Esophagus (tissue), 2 donors: Measurements from ENCODE around the gene ARAF. TPM values are rescaled to one million over a fixed set of nuclear protein-coding genes. Genes with fewer than 3 reads are reported as not detected.
A peak's percentile ranks its signal among the peaks of the same experiment; 100 is the strongest.

ENCODE experiments used
- H3K27ac ChIP-seq, 2 donors: one replicate each; pipeline ENCODE4 v1.5.1; 2013; ENCODE audit warnings: low read depth in 2 of 2, mild to moderate bottlenecking in 2 of 2, inconsistent platforms in 1 of 2, low read length in 1 of 2, moderate library complexity in 1 of 2
- H3K27me3 ChIP-seq, 2 donors: one replicate each; pipeline ENCODE4 v1.6.1; 2013; ENCODE audit warnings: low read length in 2 of 2, control low read depth in 1 of 2, mild to moderate bottlenecking in 1 of 2; ENCODE audit not compliant: insufficient read depth in 2 of 2, control insufficient read depth in 1 of 2
- H3K36me3 ChIP-seq, 2 donors: one replicate each; pipeline ENCODE4 v1.6.1; 2013; ENCODE audit warnings: low read length in 1 of 2; ENCODE audit not compliant: control insufficient read depth in 2 of 2, insufficient read depth in 2 of 2
- H3K4me1 ChIP-seq, 2 donors: one replicate each; pipeline ENCODE4 v1.6.1; 2013; ENCODE audit warnings: low read length in 1 of 2; ENCODE audit not compliant: control insufficient read depth in 2 of 2, insufficient read depth in 2 of 2
- H3K4me3 ChIP-seq, 2 donors: one replicate each; pipeline ENCODE4 v1.5.1; 2013; ENCODE audit warnings: low read length in 2 of 2, mild to moderate bottlenecking in 2 of 2, low read depth in 1 of 2, moderate library complexity in 1 of 2
- H3K9me3 ChIP-seq, 2 donors: one replicate each; pipeline ENCODE4 v1.6.1; 2013; ENCODE audit warnings: mild to moderate bottlenecking in 2 of 2, low read depth in 1 of 2, low read length in 1 of 2, moderate library complexity in 1 of 2; ENCODE audit not compliant: control insufficient read depth in 2 of 2, insufficient read depth in 1 of 2
- WGBS, 2 donors: extraction: QIAGEN DNeasy Blood & Tissue Kit; methylation state at CpG; one replicate each; pipeline ENCODE4 v1.1.7; 2013; 5-methylcytosine and 5-hydroxymethylcytosine counted together
- polyA plus RNA-seq, 2 donors: library from polyadenylated mRNA; stranded (reverse); fragments of 200-250 nt; gene quantifications; one replicate each; pipeline ENCODE4 v1.2.3, GENCODE V29; 2013
- donor health status: healthy with polysubstance abuse.
- donor health status: Bipolar disorder and iron deficiency.

ARAF gene
- polyA plus RNA-seq, 2 donors = 20.9 to 24.3 TPM

GRCh38 chrX:47530049-47530448, 31.0 kb upstream of the ARAF start:
- H3K27me3 ChIP-seq = no peaks in the 10 kb centered on the region
- WGBS, 2 donors = 88 to 92% methylated on average over 6 of the region's 6 CpGs
- H3K4me3 ChIP-seq = no peak overlapping the region
- H3K36me3 ChIP-seq = no peaks in the 10 kb centered on the region
- H3K4me1 ChIP-seq = no peaks in the 10 kb centered on the region
- H3K27ac ChIP-seq = no peak overlapping the region
- H3K9me3 ChIP-seq = no peaks in the 10 kb centered on the region

- Histone ChIP-seq H3K9me3 (no peaks in the 10 kb centered on the region), H3K27me3 (no peaks in the 10 kb centered on the region), H3K4me3 (no peak overlapping the region), H3K36me3 (no peaks in the 10 kb centered on the region), H3K27ac (no peak overlapping the region), H3K4me1 (no peaks in the 10 kb centered on the region)
Measured at GRCh38 chrX:47539860-47540259, 21.1 kb upstream of the ARAF start.

- H3K4me1 ChIP-seq = no peaks in the 10 kb centered on the region
- H3K9me3 ChIP-seq = no peaks in the 10 kb centered on the region
- H3K36me3 ChIP-seq = no peaks in the 10 kb centered on the region
- H3K27ac ChIP-seq = peak overlapping the region; percentile 8 to 40
- 24 to 34% methylated on average over 15 of the region's 15 CpGs for WGBS, 2 donors
- no peak overlapping the region for H3K4me3 ChIP-seq
- no peaks in the 10 kb centered on the region for H3K27me3 ChIP-seq
Measured at GRCh38 chrX:47540754-47541538, 20.1 kb upstream of the ARAF start.

GRCh38 chrX:47543496-47543895, 17.5 kb upstream of the ARAF start:
- WGBS, 2 donors = 92 to 96% methylated on average over 5 of the region's 5 CpGs
- no peaks in the 10 kb centered on the region for H3K4me1 ChIP-seq

GRCh38 chrX:47556045-47556623, 4.9 kb upstream of the ARAF start:
- H3K4me1 ChIP-seq = no peaks in the 10 kb centered on the region
- peak overlapping the region; percentile 45 to 55 for H3K4me3 ChIP-seq
- WGBS, 2 donors = 1 to 24% methylated on average over 19 to 20 of the region's 20 CpGs
- H3K9me3 ChIP-seq = no peaks in the 10 kb centered on the region
- H3K36me3 ChIP-seq = no peaks in the 10 kb centered on the region
- no peaks in the 10 kb centered on the region for H3K27me3 ChIP-seq
- H3K27ac ChIP-seq = peak overlapping the region; percentile 81 to 89

More at GRCh38 chrX:47543496-47543895, 17.5 kb upstream of the ARAF start:
- Histone ChIP-seq H3K27ac (no peak overlapping the region), H3K9me3 (no peaks in the 10 kb centered on the region), H3K36me3 (no peaks in the 10 kb centered on the region), H3K4me3 (no peak overlapping the region), H3K27me3 (no peaks in the 10 kb centered on the region)

GRCh38 chrX:47558436-47558835, 2.6 kb upstream of the ARAF start:
- Histone ChIP-seq H3K9me3 (peaks cover 0 to 2% of the 10 kb centered on the region in 2 donors), H3K4me1 (no peaks in the 10 kb centered on the region), H3K27me3 (no peaks in the 10 kb centered on the region), H3K27ac (no peak overlapping the region), H3K36me3 (peaks cover 4 to 5% of the 10 kb centered on the region in 2 donors), H3K4me3 (no peak overlapping the region)
- WGBS, 2 donors = 75 to 97% methylated on average over 3 of the region's 3 CpGs

- H3K36me3 ChIP-seq = peaks cover 4 to 5% of the 10 kb centered on the region in 2 donors
- H3K27ac ChIP-seq = peak overlapping the region; percentile 78 to 82
- no peaks in the 10 kb centered on the region for H3K4me1 ChIP-seq
- no peaks in the 10 kb centered on the region for H3K27me3 ChIP-seq
- WGBS, 2 donors = 10 to 27% methylated on average over 15 of the region's 15 CpGs
- peaks cover 0 to 2% of the 10 kb centered on the region in 2 donors for H3K9me3 ChIP-seq
- peak overlapping the region; percentile 26 to 44 for H3K4me3 ChIP-seq
Measured at GRCh38 chrX:47560179-47560933, 649 bp upstream of the ARAF start.

GRCh38 chrX:47561659-47562151, 700 bp downstream of the ARAF start:
- 3 to 29% methylated on average over 9 of the region's 9 CpGs for WGBS, 2 donors
- peaks cover 4 to 7% of the 10 kb centered on the region in 2 donors for H3K36me3 ChIP-seq
- H3K4me3 ChIP-seq = peak overlapping the region; percentile 44 to 66
- H3K9me3 ChIP-seq = peaks cover 0 to 2% of the 10 kb centered on the region in 2 donors
- peak overlapping the region; percentile 93 to 98 for H3K27ac ChIP-seq
- no peaks in the 10 kb centered on the region for H3K4me1 ChIP-seq
- no peaks in the 10 kb centered on the region for H3K27me3 ChIP-seq

- Histone ChIP-seq H3K36me3 (peaks cover 4 to 14% of the 10 kb centered on the region in 2 donors), H3K4me3 (no peak overlapping the region), H3K27me3 (no peaks in the 10 kb centered on the region), H3K4me1 (no peaks in the 10 kb centered on the region), H3K27ac (no peak overlapping the region), H3K9me3 (peaks cover 0 to 2% of the 10 kb centered on the region in 2 donors)
- WGBS, 2 donors = 75% methylated on average over 13 of the region's 13 CpGs
Measured at GRCh38 chrX:47562615-47563243, 1.7 kb downstream of the ARAF start.
